Measurements from ENCODE around the gene INSIG2.

INSIG2 gene

DNA sequence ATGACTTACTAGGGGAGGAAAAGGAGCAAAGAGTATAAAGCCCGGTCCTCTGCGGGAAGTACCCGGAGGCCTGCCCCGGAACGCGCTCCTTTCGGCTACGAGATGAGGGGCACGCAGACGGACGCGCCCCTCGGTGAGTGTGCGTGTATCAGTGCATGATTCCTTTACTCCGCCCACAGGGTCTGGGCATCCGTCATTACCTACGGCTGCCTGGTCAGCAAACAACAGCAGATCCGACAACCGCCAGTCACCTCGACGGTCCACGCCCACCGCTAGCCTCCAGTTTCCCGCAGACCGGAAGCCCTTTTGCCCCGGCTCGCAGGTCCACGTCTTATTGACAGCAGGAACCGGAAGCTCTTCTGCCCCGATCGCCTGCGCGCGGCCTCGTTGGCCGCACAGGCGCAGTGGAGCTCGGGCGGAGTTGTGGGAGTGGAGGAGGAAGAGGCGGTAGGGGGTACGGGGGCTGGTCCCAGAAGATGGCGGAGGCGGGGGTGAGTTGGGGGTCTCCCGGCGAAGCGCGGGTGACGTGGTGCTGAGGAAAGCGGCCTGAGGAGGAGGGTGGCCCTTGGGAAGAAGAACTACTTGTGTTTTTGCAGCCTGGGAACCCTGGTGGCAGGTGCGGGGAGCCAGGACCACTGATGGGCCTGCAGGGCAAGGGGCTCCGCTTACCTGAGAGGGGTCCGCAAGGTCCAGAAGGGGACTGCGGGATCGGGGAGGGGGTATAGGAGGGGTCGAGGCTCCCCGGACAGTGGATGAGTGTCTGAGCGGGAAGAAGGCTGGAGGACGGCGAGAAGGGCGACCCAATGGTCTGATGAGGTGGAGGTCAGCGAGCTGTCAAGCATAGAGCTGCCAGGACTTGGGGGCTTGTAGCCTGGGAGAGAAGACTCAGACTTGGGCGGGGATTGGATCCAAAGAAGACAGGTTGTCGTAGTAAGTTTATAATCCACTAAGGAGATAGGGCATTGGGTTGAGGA, at the start of gene INSIG2:
TSS of gene INSIG2 (plus strand) at position 421 of the 974 bp plus-strand sequence. CDS start 8,086 bp downstream, outside the sequence.
- peak; percentile 92 to 95 for DNase-seq

DNA sequence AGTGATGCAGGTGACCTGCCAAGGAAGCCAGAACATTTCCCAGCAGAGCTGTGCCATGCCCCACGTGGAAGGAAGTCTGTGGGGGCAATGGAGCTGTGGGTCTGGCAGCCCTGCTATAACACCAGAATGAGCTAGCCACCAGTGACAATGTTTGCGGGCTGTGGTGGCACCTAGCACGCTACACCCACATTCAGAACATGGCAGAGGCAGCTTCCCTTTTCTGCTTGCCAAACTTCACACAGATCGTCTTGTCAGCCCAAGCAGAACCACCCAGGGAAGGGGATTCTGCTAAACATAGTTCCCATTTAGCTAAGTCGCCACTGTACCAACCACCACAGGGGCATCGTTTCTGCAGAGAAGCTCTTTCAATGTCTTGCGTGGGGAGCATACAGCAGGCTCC, 47.4 kb upstream of the INSIG2 start:
- peak in 1 of 2 donors; percentile 18 for DNase-seq

DNA sequence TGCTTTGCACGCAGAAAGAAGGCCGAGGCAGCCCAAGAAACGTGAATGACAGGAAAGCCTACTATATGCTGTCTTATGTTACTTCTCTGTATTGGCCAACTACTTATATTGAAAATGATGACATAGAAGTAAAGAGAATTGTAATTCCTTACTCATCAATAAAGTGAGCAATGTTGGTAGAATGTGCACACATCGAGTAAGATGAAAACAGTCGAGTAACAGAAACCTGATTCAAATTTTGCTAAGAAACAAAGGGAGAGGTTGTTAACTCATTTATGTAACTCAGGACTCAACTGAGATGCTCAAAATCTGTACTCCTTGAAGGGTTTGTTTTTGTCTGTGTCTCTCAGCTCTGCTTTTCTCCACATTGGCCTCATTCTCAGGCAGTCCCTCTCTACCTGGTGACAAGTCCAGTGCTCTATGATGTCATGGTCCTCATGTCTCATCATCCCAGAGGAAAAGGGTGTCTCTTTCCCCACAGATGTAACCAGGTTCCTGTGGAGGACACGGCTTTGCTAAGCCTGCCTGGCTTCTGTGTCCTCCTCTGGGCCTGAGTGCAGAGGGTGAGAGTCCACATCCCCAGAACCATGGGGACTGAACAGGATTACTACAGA, 44.1 kb upstream of the INSIG2 start:
- DNase-seq: no peak

DNA sequence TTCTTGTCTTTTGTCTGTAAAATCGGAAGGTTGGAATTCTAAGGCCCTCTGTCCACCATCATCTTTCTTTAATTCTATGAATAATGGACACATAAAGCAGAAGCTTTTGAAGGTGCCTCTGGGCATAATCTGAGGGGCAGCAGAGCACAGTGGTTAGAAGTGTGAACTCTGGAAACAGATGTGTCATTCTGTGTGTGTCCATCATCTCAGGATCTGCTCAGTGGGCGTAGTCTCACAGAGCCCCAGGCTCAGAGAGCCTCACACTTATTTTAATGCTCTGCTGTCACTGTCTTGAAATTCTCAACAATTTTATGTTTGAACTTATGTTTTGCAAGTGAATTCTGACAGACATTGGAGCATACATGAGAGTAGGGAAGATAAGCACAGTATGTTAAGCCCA, 43.4 kb upstream of the INSIG2 start:
- DNase-seq: no peak

DNA sequence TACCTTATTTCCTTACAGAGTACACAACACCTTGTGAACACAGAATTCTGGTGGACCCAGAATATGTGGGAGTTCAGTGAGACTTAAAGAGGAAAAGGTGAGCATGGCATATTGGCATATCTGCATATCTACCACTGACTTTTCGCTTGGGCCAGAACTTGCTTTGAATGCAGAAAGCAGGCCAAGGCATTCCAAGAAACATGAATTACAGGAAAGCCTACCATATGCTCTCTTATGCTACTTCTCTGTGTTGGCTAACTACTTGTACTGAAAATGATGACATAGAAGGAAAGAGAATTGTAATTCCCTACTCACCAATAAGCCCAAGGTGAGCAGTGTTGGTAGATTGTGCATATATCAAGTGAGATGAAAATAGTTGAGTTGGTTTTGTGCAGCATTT, 43.0 kb upstream of the INSIG2 start:
- no peak for DNase-seq

DNA sequence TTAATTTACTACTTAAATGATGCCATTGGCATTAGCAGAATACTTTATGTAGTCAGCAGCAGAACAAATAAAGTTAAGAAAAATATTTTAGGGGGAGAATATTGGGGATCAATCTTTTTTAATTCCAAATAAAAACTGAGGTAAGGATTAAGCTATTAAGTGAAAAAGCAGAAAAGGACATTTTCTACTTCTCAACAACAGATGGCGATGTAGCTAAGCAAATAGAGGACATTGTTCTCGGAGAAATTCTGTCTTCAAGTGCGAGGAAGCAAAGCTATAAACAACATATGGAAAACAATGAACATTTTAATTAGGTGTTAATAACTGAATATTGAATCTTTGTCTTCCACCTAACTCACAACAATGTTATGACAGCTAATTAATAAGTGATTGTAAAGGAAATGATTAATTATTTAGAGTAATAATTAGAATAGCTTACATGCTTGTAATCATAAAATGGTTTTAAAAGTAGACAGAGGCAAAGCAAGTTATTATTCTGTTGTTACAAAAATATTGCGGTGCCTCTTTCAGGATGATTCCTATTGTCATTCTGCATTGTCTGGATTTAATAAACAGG, 41.5 kb upstream of the INSIG2 start:
- peak in 1 of 2 donors; percentile 44 for DNase-seq

DNA sequence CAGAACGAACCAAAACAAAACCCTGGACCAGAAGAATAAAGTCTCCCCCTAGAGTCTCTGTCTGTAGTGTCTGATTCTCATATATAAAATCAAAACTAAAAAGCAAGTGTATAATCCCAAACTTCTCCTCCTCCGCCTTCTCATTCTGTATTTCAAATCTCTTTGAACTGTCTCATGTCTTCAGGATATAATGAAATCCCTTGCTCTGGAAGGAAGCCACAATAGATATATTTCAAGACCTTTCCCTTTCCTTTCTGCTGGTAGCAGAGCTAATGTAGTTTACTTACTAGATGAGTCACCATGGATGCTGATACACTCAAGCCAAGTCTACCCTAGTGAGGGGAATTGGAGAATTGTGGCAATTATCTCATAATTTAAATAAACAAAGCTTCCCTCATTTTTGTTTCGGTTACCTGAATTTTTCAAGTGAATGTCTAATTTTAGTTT, 40.9 kb upstream of the INSIG2 start:
- no peak for DNase-seq

DNA sequence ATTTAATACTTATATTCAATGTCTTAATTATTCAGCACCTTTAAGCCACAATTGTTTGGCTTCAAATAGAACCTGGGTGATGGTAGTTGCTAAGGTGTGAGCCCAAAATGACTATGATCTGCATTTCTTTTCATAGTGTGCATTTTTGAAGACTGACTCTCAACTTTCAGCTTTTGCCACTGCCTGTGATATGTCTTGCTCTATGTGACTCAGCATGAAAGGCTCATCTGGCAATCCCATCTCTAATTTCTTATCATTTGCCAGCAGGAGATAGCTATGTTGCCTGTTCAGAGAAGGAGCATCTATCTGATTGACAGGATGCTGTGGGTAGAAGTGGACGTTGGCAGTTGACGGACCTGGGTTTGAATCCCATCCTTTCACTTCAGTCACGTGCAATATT, 39.9 kb upstream of the INSIG2 start:
- DNase-seq: no peak

DNA sequence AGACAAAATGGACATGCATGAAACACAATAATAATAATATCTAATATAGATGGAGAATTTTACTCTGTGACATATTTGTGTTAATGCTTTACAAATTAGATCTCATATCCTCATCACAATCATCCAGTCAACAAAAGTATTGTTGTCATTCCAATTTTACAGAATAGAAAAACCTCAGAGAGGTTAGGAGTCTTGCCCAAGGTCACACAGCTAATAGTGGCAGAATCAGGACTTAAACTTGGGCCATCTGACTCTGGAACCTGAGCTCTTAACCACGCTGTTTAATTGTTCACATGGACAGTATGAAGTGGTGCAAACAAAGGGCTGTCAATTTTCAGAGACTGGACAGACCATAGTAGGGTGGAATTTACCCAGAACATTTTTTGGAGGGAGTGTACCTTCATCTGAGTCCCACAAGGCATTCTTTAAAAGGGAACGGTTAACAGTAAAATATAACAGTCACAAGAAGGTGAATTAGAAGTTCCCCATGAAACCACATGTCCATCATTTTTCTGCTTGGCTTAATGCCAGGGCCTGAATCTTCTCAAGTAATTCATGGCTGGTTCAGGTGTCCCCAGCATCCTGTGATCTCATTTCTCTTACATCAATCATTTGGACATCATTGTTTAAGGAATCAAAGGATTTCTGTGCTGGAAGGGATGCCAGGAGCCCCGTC, 39.0 kb upstream of the INSIG2 start:
- DNase-seq: no peak

DNA sequence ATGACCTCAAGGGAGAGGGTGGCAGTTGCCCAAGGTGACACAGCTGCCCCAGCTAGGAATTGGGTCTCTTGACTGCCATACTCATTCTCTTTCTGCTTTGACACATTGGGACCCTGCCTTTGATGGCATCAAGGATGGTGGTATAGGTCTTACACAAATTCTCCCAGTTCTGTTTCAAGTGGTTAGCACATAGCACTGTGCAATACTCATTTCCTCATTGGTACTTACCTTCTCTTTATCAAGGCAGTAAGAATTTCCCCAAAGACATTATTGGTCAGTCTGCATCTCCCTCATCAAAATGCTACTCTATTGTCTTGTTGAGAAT, 38.5 kb upstream of the INSIG2 start:
- no peak for DNase-seq

DNA sequence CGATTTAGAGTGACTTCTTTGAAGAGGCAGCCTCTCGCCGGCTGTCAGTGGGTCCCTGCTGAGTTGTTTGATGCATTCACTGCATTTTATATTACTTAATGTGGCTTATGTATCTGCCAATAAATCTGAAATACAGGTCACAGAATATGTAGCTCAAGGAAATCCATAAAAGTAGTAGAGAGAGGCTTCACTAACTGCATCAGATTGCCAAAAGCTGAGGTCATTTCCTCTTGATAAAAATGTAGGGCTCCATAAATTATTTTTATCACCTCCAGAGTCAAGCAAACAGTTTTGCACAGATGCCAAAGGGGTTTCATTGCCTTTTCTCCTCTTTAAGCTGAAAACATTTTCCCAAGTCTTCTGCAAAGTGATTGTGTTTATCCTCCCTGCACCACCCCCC, 37.9 kb upstream of the INSIG2 start:
- no peak for DNase-seq

DNA sequence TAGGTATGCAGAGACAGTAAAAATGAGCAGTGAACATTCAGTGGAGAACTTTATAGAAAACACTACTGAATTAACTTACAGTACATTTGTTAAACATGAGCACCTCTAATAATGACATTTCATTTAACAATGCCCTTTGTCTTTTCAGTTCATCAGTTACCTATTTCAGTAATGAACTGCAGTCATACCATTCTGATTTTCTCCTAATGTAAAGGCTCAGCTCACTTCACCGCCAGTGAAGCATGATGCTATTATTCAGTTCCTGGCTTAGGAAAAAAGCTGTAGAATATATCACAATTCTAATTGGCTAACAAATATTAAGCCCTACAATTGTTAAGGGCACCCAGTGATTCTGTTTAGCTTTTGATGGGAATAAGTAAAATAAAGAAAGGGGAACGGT, 37.3 kb upstream of the INSIG2 start:
- no peak for DNase-seq

DNA sequence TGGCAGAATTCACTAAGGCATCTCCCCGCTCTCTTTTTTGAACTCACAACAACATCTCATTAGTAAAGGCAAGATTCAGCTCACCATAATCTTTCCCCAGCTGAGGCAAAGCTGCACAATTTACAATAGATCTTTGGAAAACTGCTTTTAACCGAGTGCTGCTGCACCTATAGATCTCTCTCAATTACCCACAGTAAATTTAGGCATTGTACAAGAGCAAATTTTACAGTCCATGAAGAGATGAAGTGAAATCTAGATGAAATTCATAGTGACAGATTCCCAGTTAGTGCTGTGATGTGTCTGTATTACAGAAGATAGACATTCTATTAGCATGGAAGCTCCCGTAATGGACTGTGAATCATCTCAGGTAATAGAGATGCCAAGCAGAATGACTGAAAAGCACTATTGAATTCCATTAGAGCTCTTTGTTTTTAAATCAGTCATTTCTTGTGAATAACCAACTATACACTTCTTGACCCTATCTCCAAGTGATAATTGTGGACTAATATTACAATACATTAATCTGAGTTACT, 36.4 kb upstream of the INSIG2 start:
- no peak for DNase-seq

DNA sequence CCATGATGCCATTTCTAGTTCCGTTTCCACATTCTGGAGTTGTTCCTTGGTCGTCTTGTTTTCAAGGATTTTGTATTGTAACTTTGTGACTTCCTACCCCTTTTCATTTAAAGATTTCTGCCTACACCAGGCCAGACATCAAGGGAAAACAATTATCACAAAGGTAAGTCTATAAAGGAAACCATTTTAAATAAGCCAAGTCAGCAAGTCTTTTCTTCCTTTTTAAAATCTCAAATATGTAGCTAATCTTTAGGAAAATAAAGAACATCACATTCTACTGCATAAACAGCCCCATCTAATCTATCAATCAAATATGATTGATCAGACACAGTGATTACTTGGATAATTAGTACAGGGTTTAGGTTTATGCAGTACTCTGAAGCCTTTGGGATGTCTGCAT, 35.8 kb upstream of the INSIG2 start:
- DNase-seq: no peak

DNA sequence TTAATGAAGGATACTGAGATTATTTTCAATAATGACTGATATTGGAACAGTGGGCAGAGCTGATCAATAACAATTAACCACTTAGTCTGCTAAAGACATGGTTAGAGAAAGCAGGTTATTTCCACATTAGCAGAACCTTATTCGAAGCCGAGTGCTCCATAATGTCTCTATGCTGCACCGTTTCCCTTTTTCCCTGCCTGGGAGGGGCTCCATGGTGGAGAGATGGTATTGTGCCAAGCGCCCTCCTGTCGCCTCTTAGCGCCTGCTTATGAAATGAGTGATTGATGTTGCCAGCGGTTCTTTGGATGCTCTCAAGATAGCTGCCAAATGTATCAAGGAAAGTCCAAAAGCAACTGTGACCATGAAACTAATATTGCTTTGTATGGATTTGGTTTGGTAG, 34.6 kb upstream of the INSIG2 start:
- no peak for DNase-seq

DNA sequence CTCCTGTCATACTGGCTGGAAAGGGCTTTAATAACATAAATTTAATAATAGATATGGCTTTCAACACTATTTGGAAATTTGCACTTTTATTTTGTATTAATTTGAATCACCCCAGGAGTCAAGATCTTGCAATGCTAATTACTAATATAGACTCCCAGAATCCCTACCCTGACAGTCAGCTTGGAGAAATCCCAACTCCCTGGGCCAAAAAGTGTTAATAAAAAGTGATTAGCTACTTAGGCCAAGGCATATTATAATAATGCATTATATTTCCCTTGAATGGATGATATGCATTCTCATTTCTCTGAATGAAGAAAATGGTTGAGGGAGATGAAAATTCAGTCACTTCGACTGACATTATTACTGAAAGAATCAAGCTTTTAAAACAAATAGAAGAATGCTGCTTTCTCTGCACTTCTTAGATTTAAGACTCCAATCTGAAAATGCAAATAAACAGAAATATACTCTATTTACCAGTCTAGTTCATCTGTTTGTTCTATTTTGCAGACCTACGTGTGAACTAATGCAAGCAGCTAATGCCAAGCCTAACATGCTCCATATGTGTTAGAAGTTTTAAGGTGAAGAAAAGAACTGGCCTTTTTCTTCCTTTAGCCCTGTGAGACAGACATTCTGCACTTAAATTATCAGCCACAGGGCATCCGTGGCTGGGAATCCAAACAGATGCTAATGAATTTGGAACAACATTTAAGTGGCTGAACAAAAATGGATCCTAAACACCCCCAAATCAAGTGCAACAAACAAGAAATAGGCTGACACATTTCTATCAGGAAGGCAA, 33.9 kb upstream of the INSIG2 start:
- no peak for DNase-seq

DNA sequence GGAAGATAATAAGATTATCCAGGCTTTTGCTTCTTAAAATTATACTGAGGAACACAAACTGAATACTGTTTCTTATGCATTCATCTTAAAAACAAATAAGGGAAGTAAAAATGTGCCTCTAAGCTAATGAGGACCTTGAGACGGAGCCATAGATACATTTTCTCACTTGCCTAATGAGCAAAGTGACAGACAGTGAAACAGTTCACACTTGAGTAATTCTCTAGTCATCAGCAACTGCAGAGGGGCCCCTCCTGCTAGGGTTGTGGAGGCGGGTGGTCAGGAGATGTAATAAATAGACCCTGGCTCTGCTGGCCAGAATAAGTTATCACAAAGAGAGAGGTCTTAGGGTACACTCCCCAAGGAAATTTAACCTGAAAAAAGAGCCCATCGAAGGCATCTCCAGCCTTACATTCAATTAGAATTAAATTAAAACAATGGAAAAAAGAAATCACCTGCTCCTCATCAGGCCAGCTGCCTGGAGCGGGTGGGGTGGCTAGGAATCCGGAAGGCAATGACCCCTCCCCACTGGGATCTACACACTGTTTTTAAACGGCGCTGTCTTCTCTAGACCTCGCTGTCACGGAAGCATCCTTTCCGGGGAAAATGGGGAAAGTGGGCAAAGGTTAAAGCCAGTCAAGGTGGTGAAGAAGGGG, 32.6 kb upstream of the INSIG2 start:
- no peak for DNase-seq

DNA sequence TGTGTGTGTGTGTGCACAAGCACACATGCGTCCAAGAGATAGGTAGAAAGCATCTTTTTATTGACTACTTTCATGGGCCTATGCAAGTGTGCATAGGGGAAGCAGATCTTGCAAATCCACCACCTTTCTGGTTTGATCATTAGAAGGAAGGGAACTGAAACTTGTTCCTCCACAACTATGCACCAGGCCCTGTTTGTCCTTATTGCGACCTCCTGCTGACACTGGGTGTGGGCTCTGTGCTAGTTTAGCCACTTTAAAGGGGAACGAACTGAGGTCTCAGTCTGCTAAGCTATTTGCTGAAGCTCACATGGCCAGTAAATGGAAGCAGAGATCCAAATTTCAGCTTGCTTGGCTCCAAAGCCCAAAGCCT, 32.1 kb upstream of the INSIG2 start:
- DNase-seq: peak in 1 of 2 donors; percentile 66

DNA sequence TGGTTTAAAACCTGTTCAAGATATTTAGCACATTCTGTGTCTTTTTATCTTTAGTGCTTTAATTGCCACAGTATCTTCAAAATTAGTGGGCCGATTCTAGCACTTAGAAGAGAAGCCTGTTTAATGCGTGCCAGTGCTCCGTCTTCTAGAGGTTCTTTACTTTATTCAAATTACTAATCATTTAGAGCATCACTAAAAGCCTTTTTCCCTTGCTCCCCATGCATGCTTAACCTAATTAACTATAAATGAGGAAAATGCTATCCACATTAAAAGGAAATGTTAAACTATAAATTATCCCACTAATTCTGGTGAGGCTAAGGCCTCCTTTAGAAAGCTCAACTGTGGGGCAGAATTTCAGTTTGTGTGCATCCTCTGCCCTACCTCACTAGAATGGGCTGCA, 31.5 kb upstream of the INSIG2 start:
- DNase-seq: no peak

DNA sequence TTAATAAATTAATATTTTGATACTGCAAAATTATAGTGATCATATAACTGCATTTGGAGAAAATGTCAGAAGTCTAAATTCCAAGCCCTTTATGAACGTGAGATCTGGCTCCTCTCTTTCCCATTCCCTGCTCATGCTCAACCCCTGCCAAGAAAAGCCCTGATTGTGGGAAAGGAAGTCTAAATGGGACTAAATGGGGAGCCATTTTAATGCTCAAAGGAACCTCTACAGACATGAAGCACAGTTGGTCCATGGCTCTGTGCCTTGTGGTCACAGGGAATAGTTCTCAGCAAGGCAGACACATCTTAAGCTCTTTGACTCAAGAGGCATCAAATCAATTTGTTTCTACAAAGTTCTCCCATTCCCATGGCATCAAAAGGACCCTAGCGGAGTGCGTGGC, 29.3 kb upstream of the INSIG2 start:
- no peak for DNase-seq

DNA sequence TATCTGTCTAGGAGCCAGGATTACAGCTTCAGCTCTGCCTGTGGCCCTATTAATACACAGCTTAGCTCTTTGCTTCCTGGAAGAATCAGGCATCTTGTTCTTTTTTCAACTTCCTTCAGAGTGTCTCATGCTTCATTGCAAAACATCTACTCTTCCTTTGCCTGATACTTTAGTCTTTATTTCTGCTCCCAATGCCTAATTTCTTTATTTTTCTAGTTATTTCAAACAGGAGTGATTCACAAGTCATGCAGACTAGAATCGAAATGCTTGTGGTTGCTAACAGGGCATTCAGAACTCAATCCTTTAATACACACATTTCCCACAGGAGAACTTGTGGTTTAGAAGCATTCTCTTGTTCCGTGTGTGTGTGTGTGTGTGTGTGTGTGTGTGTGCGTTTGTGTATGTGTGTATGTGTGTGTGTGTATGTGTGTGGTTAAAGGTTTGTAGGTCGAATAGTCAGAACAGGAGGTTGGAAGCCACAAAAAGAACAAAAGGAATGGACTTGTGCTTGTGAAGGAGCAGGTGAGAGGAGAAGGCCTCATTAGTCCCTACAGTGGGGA, 28.3 kb upstream of the INSIG2 start:
- peak in 1 of 2 donors; percentile 6 for DNase-seq
